ENCODE measurements around the gene EVX1. TPM values are rescaled to one million over a fixed set of nuclear protein-coding genes. Genes with fewer than 3 reads are reported as not detected.

Gene EVX1
- total and polyA plus RNA-seq, 2 experiments from 2014 or later, result not detected

DNA sequence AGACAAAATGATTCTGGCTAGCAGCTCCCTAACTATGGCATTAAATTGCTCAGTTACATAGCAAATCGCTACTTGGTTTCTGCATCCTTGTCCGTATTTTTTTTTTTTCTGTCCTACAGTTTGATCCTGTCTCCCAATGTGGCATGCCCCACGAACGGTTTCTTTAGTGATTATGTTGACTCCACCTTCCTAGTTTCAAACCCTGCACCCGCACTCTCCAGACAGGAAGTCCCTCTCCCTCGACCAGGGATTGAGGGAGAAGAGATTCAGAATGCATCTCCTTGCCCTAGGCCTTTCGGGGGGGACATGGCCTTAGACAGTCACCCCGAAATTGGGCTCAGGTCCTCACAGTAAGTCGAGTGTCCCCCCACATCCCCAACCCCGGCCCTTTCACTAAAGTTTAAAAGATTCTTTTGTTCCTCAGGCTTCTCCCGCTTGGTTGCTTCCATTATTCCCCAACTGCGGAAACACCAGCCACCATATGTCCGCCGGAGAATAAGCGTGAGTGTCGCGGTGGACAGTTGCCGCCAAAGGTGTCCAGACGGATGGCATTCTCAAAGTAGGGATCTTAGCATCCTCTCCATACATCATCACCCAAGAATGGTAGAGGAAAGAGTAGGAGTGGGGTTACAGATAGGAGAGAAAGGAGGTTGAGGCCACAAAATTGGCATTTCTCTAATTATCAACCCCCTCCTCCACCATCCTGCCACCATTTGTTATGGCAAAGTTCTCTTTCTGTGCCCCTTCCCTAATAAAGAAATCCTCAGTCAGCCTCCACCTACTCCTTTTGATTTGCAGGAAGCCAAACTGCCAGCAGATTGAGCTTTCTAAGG, 7.3 kb downstream of the EVX1 start:
- no peak for DNase-seq (ENCODE audit: low read depth in 1 of 2, low spot score in 1 of 2)
- TF ChIP-seq, protein P1, sequence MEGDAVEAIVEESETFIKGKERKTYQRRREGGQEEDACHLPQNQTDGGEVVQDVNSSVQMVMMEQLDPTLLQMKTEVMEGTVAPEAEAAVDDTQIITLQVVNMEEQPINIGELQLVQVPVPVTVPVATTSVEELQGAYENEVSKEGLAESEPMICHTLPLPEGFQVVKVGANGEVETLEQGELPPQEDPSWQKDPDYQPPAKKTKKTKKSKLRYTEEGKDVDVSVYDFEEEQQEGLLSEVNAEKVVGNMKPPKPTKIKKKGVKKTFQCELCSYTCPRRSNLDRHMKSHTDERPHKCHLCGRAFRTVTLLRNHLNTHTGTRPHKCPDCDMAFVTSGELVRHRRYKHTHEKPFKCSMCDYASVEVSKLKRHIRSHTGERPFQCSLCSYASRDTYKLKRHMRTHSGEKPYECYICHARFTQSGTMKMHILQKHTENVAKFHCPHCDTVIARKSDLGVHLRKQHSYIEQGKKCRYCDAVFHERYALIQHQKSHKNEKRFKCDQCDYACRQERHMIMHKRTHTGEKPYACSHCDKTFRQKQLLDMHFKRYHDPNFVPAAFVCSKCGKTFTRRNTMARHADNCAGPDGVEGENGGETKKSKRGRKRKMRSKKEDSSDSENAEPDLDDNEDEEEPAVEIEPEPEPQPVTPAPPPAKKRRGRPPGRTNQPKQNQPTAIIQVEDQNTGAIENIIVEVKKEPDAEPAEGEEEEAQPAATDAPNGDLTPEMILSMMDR (IDR thresholded peaks at IDR 0.05; ENCODE audit: low read depth, low read length), result no peak
- Histone ChIP-seq H3K4me3 (no peak overlapping the region), H3K27ac (no peak overlapping the region), H3K9me3 (ENCODE audit: low read depth) (no peaks in the 10 kb centered on the region), H3K4me1 (ENCODE audit: low read depth) (peaks cover 5% of the 10 kb centered on the region), H3K27me3 (peaks cover 100% of the 10 kb centered on the region), H3K36me3 (no peaks in the 10 kb centered on the region)

DNA sequence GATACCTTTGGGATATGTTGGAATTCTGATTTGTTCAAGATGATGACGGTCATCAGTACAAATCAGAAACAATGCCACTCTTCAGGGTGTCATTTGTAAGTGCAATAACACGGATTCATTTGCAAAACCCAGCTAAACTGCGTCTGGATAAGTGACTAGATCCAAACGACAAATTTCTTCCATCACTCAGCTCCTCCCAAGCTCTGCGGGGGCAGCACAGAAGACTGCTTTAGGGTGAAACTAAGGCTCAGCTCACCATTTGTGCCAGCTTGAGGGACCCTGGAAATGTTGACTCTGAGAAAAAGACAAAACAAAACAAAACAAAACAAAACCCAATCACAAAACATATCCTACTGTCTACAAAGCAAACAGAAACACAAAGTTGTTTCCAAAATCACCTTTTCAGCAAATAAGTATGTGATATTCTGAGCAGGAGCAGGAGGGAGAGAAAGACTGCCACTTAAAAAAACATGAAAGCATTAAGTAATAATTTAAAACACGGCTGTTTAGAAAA, 8.0 kb downstream of the EVX1 start:
- H3K27ac ChIP-seq, result no peak overlapping the region
- H3K27me3 ChIP-seq, result peaks cover 98% of the 10 kb centered on the region
- no peaks in the 10 kb centered on the region for H3K9me3 ChIP-seq (ENCODE audit: low read depth)
- DNase-seq (ENCODE audit: low read depth in 1 of 2, low spot score in 1 of 2), result no peak
- peaks cover 5% of the 10 kb centered on the region for H3K4me1 ChIP-seq (ENCODE audit: low read depth)
- TF ChIP-seq, protein P1 (IDR thresholded peaks at IDR 0.05; ENCODE audit: low read depth, low read length), result no peak
- no peaks in the 10 kb centered on the region for H3K36me3 ChIP-seq
- no peak overlapping the region for H3K4me3 ChIP-seq

DNA sequence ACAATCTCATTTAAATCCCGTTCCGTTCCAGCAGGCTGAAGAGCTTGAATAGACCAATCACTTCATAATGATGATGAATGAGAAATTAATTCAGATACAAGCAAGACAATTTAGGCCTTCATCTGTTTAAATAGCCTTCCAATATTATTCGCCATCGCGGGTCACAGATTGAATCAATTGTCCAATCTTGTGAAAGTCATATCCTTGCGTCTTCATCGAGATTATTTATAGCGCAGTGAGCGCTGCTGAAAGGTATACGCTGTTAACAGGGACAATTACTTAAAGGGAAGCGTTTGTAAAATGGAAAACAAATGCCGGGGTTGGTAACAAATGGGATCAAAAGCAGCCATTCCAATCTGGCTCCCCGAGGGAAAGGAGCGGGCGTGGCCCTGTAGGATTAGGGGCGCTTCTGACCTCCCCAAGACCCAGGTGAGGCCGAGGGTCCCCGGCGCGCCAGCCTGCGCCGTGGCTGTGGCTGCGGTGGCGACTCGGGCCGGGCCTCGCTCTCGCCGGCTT, 8.6 kb downstream of the EVX1 start:
- H3K4me3 ChIP-seq, result peak overlapping the region; percentile 19
- no peak overlapping the region for H3K27ac ChIP-seq
- no peak for DNase-seq (ENCODE audit: low read depth in 1 of 2, low spot score in 1 of 2)

DNA sequence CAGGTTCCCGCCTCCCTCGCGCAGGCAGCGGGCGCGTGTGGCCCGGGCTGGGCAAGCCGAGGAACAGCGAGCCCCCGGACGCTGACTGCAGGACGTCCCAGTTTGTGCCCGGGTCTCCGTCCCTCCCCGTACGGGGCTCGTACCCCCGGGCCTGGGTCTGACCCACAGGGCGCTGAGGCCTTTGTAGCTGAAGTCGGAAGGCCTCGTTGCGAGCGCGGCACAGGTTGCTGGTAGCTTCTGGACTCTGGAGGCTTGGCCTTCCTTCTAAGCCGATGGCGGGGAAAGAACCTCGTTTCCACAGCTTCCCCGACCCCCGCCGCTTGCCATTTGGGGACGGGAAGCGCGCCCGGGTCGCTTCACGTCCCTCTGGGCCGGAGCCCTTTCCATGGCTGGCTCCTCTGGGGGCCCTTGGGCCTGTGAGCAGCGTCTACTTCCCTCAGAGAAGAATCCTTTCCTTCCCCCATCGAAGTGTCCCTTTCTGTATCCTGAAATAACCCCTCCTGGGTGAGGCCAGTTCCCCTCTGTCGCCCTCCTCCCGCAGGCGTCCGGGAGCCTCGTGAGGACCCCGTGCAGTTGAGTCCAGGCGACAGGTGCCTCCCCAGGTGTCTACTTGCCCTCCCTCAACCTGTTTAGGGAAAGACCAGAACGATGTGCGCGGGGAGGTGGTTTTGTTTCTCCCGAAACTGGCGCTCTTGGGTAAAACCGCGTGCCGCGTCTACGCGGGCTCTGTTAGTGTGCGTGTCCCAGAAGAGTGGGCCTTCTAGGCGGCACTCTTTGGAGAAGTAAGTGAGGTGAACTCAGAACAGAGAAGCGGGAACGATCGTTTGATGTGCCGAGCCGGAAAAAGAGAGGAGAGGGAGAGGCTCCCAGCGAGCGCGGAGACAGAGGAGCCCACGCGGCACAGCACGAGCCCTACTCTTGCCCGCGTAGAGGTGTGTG, 9.3 kb downstream of the EVX1 start:
- Histone ChIP-seq H3K27ac (no peak overlapping the region), H3K27me3 (peaks cover 89% of the 10 kb centered on the region), H3K9me3 (ENCODE audit: low read depth) (no peaks in the 10 kb centered on the region), H3K4me1 (ENCODE audit: low read depth) (peaks cover 5% of the 10 kb centered on the region), H3K4me3 (peak overlapping the region; percentile 19), H3K36me3 (no peaks in the 10 kb centered on the region)
- no peak for DNase-seq (ENCODE audit: low read depth in 1 of 2, low spot score in 1 of 2)
- TF ChIP-seq, protein P1 (IDR thresholded peaks at IDR 0.05; ENCODE audit: low read depth, low read length), result no peak

More for the DNA sequence above, 8.6 kb downstream of the EVX1 start:
- TF ChIP-seq, protein P1 (IDR thresholded peaks at IDR 0.05; ENCODE audit: low read depth, low read length), result no peak
- Histone ChIP-seq H3K9me3 (ENCODE audit: low read depth) (no peaks in the 10 kb centered on the region), H3K36me3 (no peaks in the 10 kb centered on the region), H3K27me3 (peaks cover 96% of the 10 kb centered on the region), H3K4me1 (ENCODE audit: low read depth) (peaks cover 5% of the 10 kb centered on the region)

DNA sequence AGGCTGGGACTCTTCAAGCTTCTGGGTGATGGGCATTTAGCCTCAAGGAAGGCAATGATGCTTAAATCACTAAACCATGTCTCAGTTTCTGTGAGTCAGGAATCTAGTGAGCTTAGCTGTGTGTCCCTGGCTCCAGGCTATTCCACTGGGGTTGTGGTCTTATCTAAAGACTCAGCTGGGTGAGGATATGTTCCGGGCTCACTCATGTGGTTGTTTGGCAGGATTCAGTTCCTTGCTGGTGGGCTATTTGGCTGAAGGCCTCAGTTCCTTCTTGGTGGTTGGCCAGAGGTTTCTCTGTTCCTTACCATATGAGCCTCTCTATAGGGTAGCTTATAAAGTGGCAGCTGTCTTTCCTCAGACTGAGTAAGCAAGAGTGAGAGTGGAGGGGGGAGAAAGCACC, 12.0 kb downstream of the EVX1 start:
- no peaks in the 10 kb centered on the region for H3K36me3 ChIP-seq
- no peak for DNase-seq (ENCODE audit: low read depth in 1 of 2, low spot score in 1 of 2)
- peaks cover 62% of the 10 kb centered on the region for H3K27me3 ChIP-seq
- H3K9me3 ChIP-seq (ENCODE audit: low read depth), result no peaks in the 10 kb centered on the region
- TF ChIP-seq, protein P1 (IDR thresholded peaks at IDR 0.05; ENCODE audit: low read depth, low read length), result no peak
- H3K4me3 ChIP-seq, result no peak overlapping the region
- no peak overlapping the region for H3K27ac ChIP-seq
- H3K4me1 ChIP-seq (ENCODE audit: low read depth), result peaks cover 5% of the 10 kb centered on the region

All from cardiac muscle cell (in vitro differentiated cells and primary cell).